ENCODE measurements around the gene GDF15.
"Not testable (repeated sequence)": the region's sequence is repeated elsewhere in the genome, so short reads cannot be mapped to it uniquely, and the experiment has no call there.

The GDF15 gene

GRCh38 chr19:18351544-18351943 lies 34.4 kb upstream of the GDF15 start:
- Histone ChIP-seq H3K27ac (ENCODE audit: low read length) (no peak overlapping the region), H3F3A (ENCODE audit: insufficient read depth, low read length) (no peaks in the 10 kb centered on the region), H3K9me3 (replicated peaks; ENCODE audit: insufficient read depth, low read length) (no peaks in the 10 kb centered on the region), H3K36me3 (replicated peaks; ENCODE audit: insufficient read depth, low read length) (no peaks in the 10 kb centered on the region), H3K27me3 (replicated peaks; ENCODE audit: insufficient read depth, low read length) (no peaks in the 10 kb centered on the region), H3K79me2 (ENCODE audit: low read length) (no peaks in the 10 kb centered on the region), H3K4me1 (ENCODE audit: low read length) (no peaks in the 10 kb centered on the region), H4K20me1 (ENCODE audit: insufficient read depth, low read length) (no peaks in the 10 kb centered on the region), H3K9ac (ENCODE audit: low read length) (no peak overlapping the region), H2AFZ (ENCODE audit: low read length) (no peak overlapping the region), H3K9me2 (replicated peaks; ENCODE audit: insufficient read depth, low read length) (no peaks in the 10 kb centered on the region), H3K4me2 (ENCODE audit: low read depth, low read length) (no peak overlapping the region), H3K4me3 (ENCODE audit: low read length) (no peak overlapping the region)
- DNase-seq, result no peak
- no peak for TF ChIP-seq CTCF (IDR thresholded peaks at IDR 0.05; ENCODE audit: low read length)
- TF ChIP-seq EZH2phosphoT487 (IDR thresholded peaks at IDR 0.05; ENCODE audit: low read length), result no peak
- TF ChIP-seq EZH2 (optimal IDR thresholded peaks at IDR 0.05; ENCODE audit: low read depth, low read length), result no peak

- Histone ChIP-seq H3K27ac (ENCODE audit: low read length) (no peak overlapping the region), H3K9ac (ENCODE audit: low read length) (no peak overlapping the region), H3K9me2 (replicated peaks; ENCODE audit: insufficient read depth, low read length) (no peaks in the 10 kb centered on the region), H3K27me3 (replicated peaks; ENCODE audit: insufficient read depth, low read length) (no peaks in the 10 kb centered on the region), H2AFZ (ENCODE audit: low read length) (no peak overlapping the region), H3F3A (ENCODE audit: insufficient read depth, low read length) (no peaks in the 10 kb centered on the region), H3K9me3 (replicated peaks; ENCODE audit: insufficient read depth, low read length) (no peaks in the 10 kb centered on the region), H4K20me1 (ENCODE audit: insufficient read depth, low read length) (no peaks in the 10 kb centered on the region), H3K4me2 (ENCODE audit: low read depth, low read length) (no peak overlapping the region), H3K4me3 (ENCODE audit: low read length) (no peak overlapping the region), H3K4me1 (ENCODE audit: low read length) (no peaks in the 10 kb centered on the region), H3K79me2 (ENCODE audit: low read length) (no peaks in the 10 kb centered on the region), H3K36me3 (replicated peaks; ENCODE audit: insufficient read depth, low read length) (no peaks in the 10 kb centered on the region)
- no peak for DNase-seq
- no peak for TF ChIP-seq EZH2phosphoT487 (IDR thresholded peaks at IDR 0.05; ENCODE audit: low read length)
- TF ChIP-seq EZH2 (optimal IDR thresholded peaks at IDR 0.05; ENCODE audit: low read depth, low read length), result no peak
- TF ChIP-seq CTCF (IDR thresholded peaks at IDR 0.05; ENCODE audit: low read length), result no peak
These were observed 32.5 kb upstream of the GDF15 start for GRCh38 chr19:18353378-18354005.

GRCh38 chr19:18354743-18355142 lies 31.2 kb upstream of the GDF15 start:
- not testable (repeated sequence) for H4K20me1 ChIP-seq (ENCODE audit: insufficient read depth, low read length); H3K4me1 ChIP-seq (ENCODE audit: low read length); H3K79me2 ChIP-seq (ENCODE audit: low read length); DNase-seq; H3K36me3 ChIP-seq (replicated peaks; ENCODE audit: insufficient read depth, low read length); H3K9ac ChIP-seq (ENCODE audit: low read length); H3K4me3 ChIP-seq (ENCODE audit: low read length); H2AFZ ChIP-seq (ENCODE audit: low read length); H3F3A ChIP-seq (ENCODE audit: insufficient read depth, low read length); H3K9me3 ChIP-seq (replicated peaks; ENCODE audit: insufficient read depth, low read length); H3K9me2 ChIP-seq (replicated peaks; ENCODE audit: insufficient read depth, low read length); H3K27ac ChIP-seq (ENCODE audit: low read length); H3K4me2 ChIP-seq (ENCODE audit: low read depth, low read length); H3K27me3 ChIP-seq (replicated peaks; ENCODE audit: insufficient read depth, low read length)

GRCh38 chr19:18357041-18357440 lies 28.9 kb upstream of the GDF15 start:
- Histone ChIP-seq H2AFZ (ENCODE audit: low read length) (no peak overlapping the region), H3K9me3 (replicated peaks; ENCODE audit: insufficient read depth, low read length) (no peaks in the 10 kb centered on the region), H3K4me3 (ENCODE audit: low read length) (no peak overlapping the region), H3F3A (ENCODE audit: insufficient read depth, low read length) (no peaks in the 10 kb centered on the region), H3K79me2 (ENCODE audit: low read length) (no peaks in the 10 kb centered on the region), H3K4me2 (ENCODE audit: low read depth, low read length) (no peak overlapping the region), H3K36me3 (replicated peaks; ENCODE audit: insufficient read depth, low read length) (no peaks in the 10 kb centered on the region), H3K9me2 (replicated peaks; ENCODE audit: insufficient read depth, low read length) (no peaks in the 10 kb centered on the region), H3K27me3 (replicated peaks; ENCODE audit: insufficient read depth, low read length) (no peaks in the 10 kb centered on the region), H4K20me1 (ENCODE audit: insufficient read depth, low read length) (no peaks in the 10 kb centered on the region), H3K9ac (ENCODE audit: low read length) (no peak overlapping the region), H3K4me1 (ENCODE audit: low read length) (no peaks in the 10 kb centered on the region), H3K27ac (ENCODE audit: low read length) (no peak overlapping the region)
- TF ChIP-seq CTCF (IDR thresholded peaks at IDR 0.05; ENCODE audit: low read length) (no peak), EZH2 (optimal IDR thresholded peaks at IDR 0.05; ENCODE audit: low read depth, low read length) (no peak), EZH2phosphoT487 (IDR thresholded peaks at IDR 0.05; ENCODE audit: low read length) (no peak)
- no peak for DNase-seq

All from MM.1S (cell line).